Measurements from ENCODE around the gene MARK1. TPM values are rescaled to one million over a fixed set of nuclear protein-coding genes. Genes with fewer than 3 reads are reported as not detected.

Gene MARK1
- total RNA-seq, 4 donors from 2014 or later, result 2.2 to 5.3 (median 3.7) TPM

- no peak for TF ChIP-seq CTCF (IDR thresholded peaks at IDR 0.05)
- TF ChIP-seq POLR2A (IDR thresholded peaks at IDR 0.05), result no peak
- intact Hi-C loops (cut with DNase I; ENCODE audit: low total_unique reads), result no loop called here
- WGBS, 2 donors, result 91 to 95% methylated on average over 8 of the region's 8 CpGs
- no peak overlapping the region for H3K4me3 ChIP-seq (ENCODE audit: low read depth, poor library complexity, severe bottlenecking)
- DNase-seq (ENCODE audit: low spot score in 2 of 2), result no peak
Observed at GRCh38 chr1:220694866-220695382, 167.0 kb downstream of the MARK1 start.

- no peak for TF ChIP-seq CTCF (IDR thresholded peaks at IDR 0.05)
- TF ChIP-seq POLR2A (IDR thresholded peaks at IDR 0.05), result no peak
- 84 to 85% methylated on average over 4 of the region's 4 CpGs for WGBS, 2 donors
Observed at GRCh38 chr1:220695426-220695825, 167.5 kb downstream of the MARK1 start.

GRCh38 chr1:220696226-220696862 is 168.4 kb downstream of the MARK1 start:
- 94% methylated on average over 16 of the region's 16 CpGs for WGBS, 2 donors
- TF ChIP-seq POLR2A (IDR thresholded peaks at IDR 0.05) (no peak), CTCF (IDR thresholded peaks at IDR 0.05) (no peak)
- H3K4me3 ChIP-seq (ENCODE audit: low read depth, poor library complexity, severe bottlenecking), result no peak overlapping the region
- no peak for DNase-seq (ENCODE audit: low spot score in 2 of 2)
- intact Hi-C loops (cut with DNase I; ENCODE audit: low total_unique reads), result no loop called here

More at GRCh38 chr1:220695426-220695825, 167.5 kb downstream of the MARK1 start:
- no peak overlapping the region for H3K4me3 ChIP-seq (ENCODE audit: low read depth, poor library complexity, severe bottlenecking)
- no peak for DNase-seq (ENCODE audit: low spot score in 2 of 2)
- intact Hi-C loops (cut with DNase I; ENCODE audit: low total_unique reads), result no loop called here

GRCh38 chr1:220696863-220697231 is 168.9 kb downstream of the MARK1 start:
- TF ChIP-seq POLR2A (IDR thresholded peaks at IDR 0.05), result no peak
- TF ChIP-seq CTCF (IDR thresholded peaks at IDR 0.05), result no peak
- WGBS, 2 donors, result 77 to 78% methylated on average over 9 of the region's 9 CpGs
- no peak overlapping the region for H3K4me3 ChIP-seq (ENCODE audit: low read depth, poor library complexity, severe bottlenecking)
- DNase-seq (ENCODE audit: low spot score in 2 of 2), result no peak
- intact Hi-C loops (cut with DNase I; ENCODE audit: low total_unique reads), result no loop called here

- no peak for DNase-seq (ENCODE audit: low spot score in 2 of 2)
- intact Hi-C loops (cut with DNase I; ENCODE audit: low total_unique reads), result no loop called here
- H3K4me3 ChIP-seq (ENCODE audit: low read depth, poor library complexity, severe bottlenecking), result no peak overlapping the region
- no peak for TF ChIP-seq CTCF (IDR thresholded peaks at IDR 0.05)
- no peak for TF ChIP-seq POLR2A (IDR thresholded peaks at IDR 0.05)
- 86 to 90% methylated on average over 6 of the region's 6 CpGs for WGBS, 2 donors
Observed at GRCh38 chr1:220697326-220697725, 169.4 kb downstream of the MARK1 start.

- TF ChIP-seq CTCF (IDR thresholded peaks at IDR 0.05) (no peak), POLR2A (IDR thresholded peaks at IDR 0.05) (no peak)
- 78% methylated on average over 5 of the region's 5 CpGs for whole genome bisulfite sequencing, 2 donors
- intact Hi-C loops (cut with DNase I; ENCODE audit: low total_unique reads), result no loop called here
Observed at GRCh38 chr1:220698607-220699016, 170.7 kb downstream of the MARK1 start.

More at GRCh38 chr1:220698607-220699016, 170.7 kb downstream of the MARK1 start:
- H3K4me3 ChIP-seq (ENCODE audit: low read depth, poor library complexity, severe bottlenecking), result no peak overlapping the region
- DNase-seq (ENCODE audit: low spot score in 2 of 2), result no peak
